ENCODE data around the gene MKI67. TPM values are rescaled to one million over a fixed set of nuclear protein-coding genes. Genes with fewer than 3 reads are reported as not detected.

Gene MKI67
- total RNA-seq, 2 donors from 2014 or later: 217 to 249 TPM

- Mint-ChIP-seq H3K4me1 (ENCODE audit: low read depth) (no peaks in the 10 kb centered on the region), H3K4me3 (no peak overlapping the region), H3K27ac (no peak overlapping the region), H3K36me3 (ENCODE audit: insufficient read depth in 2 of 2) (peaks cover 2 to 12% of the 10 kb centered on the region in 2 donors), H3K27me3 (ENCODE audit: low read depth) (no peaks in the 10 kb centered on the region), H3K9me3 (no peaks in the 10 kb centered on the region)
- ATAC-seq (replicated peaks in 1 of 2) (no peak), DNase-seq (no peak)
These were observed 45.0 kb downstream of the MKI67 start for GRCh38 chr10:128081222-128081621.

GRCh38 chr10:128080641-128081040 is 45.6 kb downstream of the MKI67 start:
- Mint-ChIP-seq H3K9me3 (no peaks in the 10 kb centered on the region), H3K36me3 (ENCODE audit: insufficient read depth in 2 of 2) (peaks cover 2 to 12% of the 10 kb centered on the region in 2 donors), H3K4me1 (ENCODE audit: low read depth) (no peaks in the 10 kb centered on the region), H3K4me3 (no peak overlapping the region), H3K27me3 (ENCODE audit: low read depth) (no peaks in the 10 kb centered on the region), H3K27ac (no peak overlapping the region)
- no peak for ATAC-seq (replicated peaks in 1 of 2)
- no peak for DNase-seq

GRCh38 chr10:128080231-128080630 is 46.0 kb downstream of the MKI67 start:
- DNase-seq (no peak), ATAC-seq (replicated peaks in 1 of 2) (no peak)
- H3K9me3 Mint-ChIP-seq: no peaks in the 10 kb centered on the region
- H3K27me3 Mint-ChIP-seq (ENCODE audit: low read depth): no peaks in the 10 kb centered on the region
- H3K4me3 Mint-ChIP-seq: no peak overlapping the region
- peaks cover 3 to 13% of the 10 kb centered on the region in 2 donors for H3K36me3 Mint-ChIP-seq (ENCODE audit: insufficient read depth in 2 of 2)
- H3K4me1 Mint-ChIP-seq (ENCODE audit: low read depth): no peaks in the 10 kb centered on the region
- no peak overlapping the region for H3K27ac Mint-ChIP-seq

- no peaks in the 10 kb centered on the region for H3K9me3 Mint-ChIP-seq
- peak; percentile 37 to 51 for DNase-seq
- peaks cover 8 to 14% of the 10 kb centered on the region in 2 donors for H3K36me3 Mint-ChIP-seq (ENCODE audit: insufficient read depth in 2 of 2)
- no peak overlapping the region for H3K27ac Mint-ChIP-seq
- H3K27me3 Mint-ChIP-seq (ENCODE audit: low read depth): no peaks in the 10 kb centered on the region
- H3K4me3 Mint-ChIP-seq: no peak overlapping the region
- ATAC-seq (replicated peaks in 1 of 2): peak; percentile 64 to 69
- H3K4me1 Mint-ChIP-seq (ENCODE audit: low read depth): no peaks in the 10 kb centered on the region
These were observed 47.9 kb downstream of the MKI67 start for GRCh38 chr10:128078136-128078969.

GRCh38 chr10:128077155-128077875 is 48.9 kb downstream of the MKI67 start:
- Mint-ChIP-seq H3K36me3 (ENCODE audit: insufficient read depth in 2 of 2) (peaks cover 9 to 17% of the 10 kb centered on the region in 2 donors), H3K9me3 (no peaks in the 10 kb centered on the region)
- DNase-seq: no peak

GRCh38 chr10:128074589-128074988 is 51.6 kb downstream of the MKI67 start:
- Mint-ChIP-seq H3K4me3 (no peak overlapping the region), H3K36me3 (ENCODE audit: insufficient read depth in 2 of 2) (peaks cover 9 to 21% of the 10 kb centered on the region in 2 donors), H3K9me3 (no peaks in the 10 kb centered on the region)

More at GRCh38 chr10:128077155-128077875, 48.9 kb downstream of the MKI67 start:
- no peak for ATAC-seq (replicated peaks in 1 of 2)
- no peaks in the 10 kb centered on the region for H3K27me3 Mint-ChIP-seq (ENCODE audit: low read depth)
- no peaks in the 10 kb centered on the region for H3K4me1 Mint-ChIP-seq (ENCODE audit: low read depth)
- H3K4me3 Mint-ChIP-seq: no peak overlapping the region
- H3K27ac Mint-ChIP-seq: no peak overlapping the region

GRCh38 chr10:128073890-128074289 is 52.3 kb downstream of the MKI67 start:
- DNase-seq (no peak), ATAC-seq (replicated peaks in 1 of 2) (no peak)
- Mint-ChIP-seq H3K27ac (no peak overlapping the region), H3K27me3 (ENCODE audit: low read depth) (no peaks in the 10 kb centered on the region), H3K9me3 (no peaks in the 10 kb centered on the region), H3K4me1 (ENCODE audit: low read depth) (no peaks in the 10 kb centered on the region), H3K36me3 (ENCODE audit: insufficient read depth in 2 of 2) (peaks cover 9 to 17% of the 10 kb centered on the region in 2 donors), H3K4me3 (no peak overlapping the region)

More at GRCh38 chr10:128074589-128074988, 51.6 kb downstream of the MKI67 start:
- no peaks in the 10 kb centered on the region for H3K27me3 Mint-ChIP-seq (ENCODE audit: low read depth)
- no peak for DNase-seq
- no peaks in the 10 kb centered on the region for H3K4me1 Mint-ChIP-seq (ENCODE audit: low read depth)
- no peak overlapping the region for H3K27ac Mint-ChIP-seq
- ATAC-seq (replicated peaks in 1 of 2): no peak

GRCh38 chr10:128072941-128073645 is 53.1 kb downstream of the MKI67 start:
- DNase-seq (no peak), ATAC-seq (replicated peaks in 1 of 2) (no peak)
- Mint-ChIP-seq H3K4me3 (no peak overlapping the region), H3K36me3 (ENCODE audit: insufficient read depth in 2 of 2) (peaks cover 9 to 17% of the 10 kb centered on the region in 2 donors), H3K4me1 (ENCODE audit: low read depth) (no peaks in the 10 kb centered on the region), H3K27me3 (ENCODE audit: low read depth) (no peaks in the 10 kb centered on the region), H3K9me3 (no peaks in the 10 kb centered on the region), H3K27ac (no peak overlapping the region)

- Mint-ChIP-seq H3K36me3 (ENCODE audit: insufficient read depth in 2 of 2) (peaks cover 14 to 23% of the 10 kb centered on the region in 2 donors), H3K9me3 (peaks cover 3% of the 10 kb centered on the region in 2 donors), H3K27ac (no peak overlapping the region), H3K4me1 (ENCODE audit: low read depth) (peaks cover 6% of the 10 kb centered on the region), H3K27me3 (ENCODE audit: low read depth) (no peaks in the 10 kb centered on the region), H3K4me3 (no peak overlapping the region)
- ATAC-seq (replicated peaks in 1 of 2) (no peak), DNase-seq (no peak)
These were observed 54.2 kb downstream of the MKI67 start for GRCh38 chr10:128072046-128072445.

GRCh38 chr10:128071417-128071782 is 54.8 kb downstream of the MKI67 start:
- ATAC-seq (replicated peaks in 1 of 2) (no peak), DNase-seq (no peak)
- H3K36me3 Mint-ChIP-seq (ENCODE audit: insufficient read depth in 2 of 2): peaks cover 20 to 27% of the 10 kb centered on the region in 2 donors
- no peaks in the 10 kb centered on the region for H3K27me3 Mint-ChIP-seq (ENCODE audit: low read depth)
- H3K9me3 Mint-ChIP-seq: peaks cover 3% of the 10 kb centered on the region in 2 donors
- no peak overlapping the region for H3K4me3 Mint-ChIP-seq
- no peak overlapping the region for H3K27ac Mint-ChIP-seq
- H3K4me1 Mint-ChIP-seq (ENCODE audit: low read depth): peaks cover 12% of the 10 kb centered on the region

GRCh38 chr10:128070721-128071416 is 55.4 kb downstream of the MKI67 start:
- Mint-ChIP-seq H3K4me1 (ENCODE audit: low read depth) (peaks cover 18% of the 10 kb centered on the region), H3K27me3 (ENCODE audit: low read depth) (no peaks in the 10 kb centered on the region), H3K9me3 (peaks cover 3% of the 10 kb centered on the region in 2 donors), H3K36me3 (ENCODE audit: insufficient read depth in 2 of 2) (peaks cover 21 to 31% of the 10 kb centered on the region in 2 donors), H3K27ac (no peak overlapping the region), H3K4me3 (no peak overlapping the region)
- no peak for DNase-seq
- ATAC-seq (replicated peaks in 1 of 2): no peak

GRCh38 chr10:128070161-128070560 is 56.1 kb downstream of the MKI67 start:
- no peak for ATAC-seq (replicated peaks in 1 of 2)
- H3K9me3 Mint-ChIP-seq: peaks cover 3% of the 10 kb centered on the region in 2 donors
- H3K27ac Mint-ChIP-seq: no peak overlapping the region

More at GRCh38 chr10:128070161-128070560, 56.1 kb downstream of the MKI67 start:
- H3K4me1 Mint-ChIP-seq (ENCODE audit: low read depth): peaks cover 25% of the 10 kb centered on the region
- peaks cover 21 to 36% of the 10 kb centered on the region in 2 donors for H3K36me3 Mint-ChIP-seq (ENCODE audit: insufficient read depth in 2 of 2)
- DNase-seq: no peak
- no peaks in the 10 kb centered on the region for H3K27me3 Mint-ChIP-seq (ENCODE audit: low read depth)
- H3K4me3 Mint-ChIP-seq: no peak overlapping the region

Data from activated T-cell treated with anti-CD3 and anti-CD28 coated beads, Interleukin-2, amount 50 U/mL, for 72 hours (primary cell).